Rectal smooth muscle tissue (tissue), 1 donor: ENCODE measurements around the gene PVR.

Experiments used
- H3K27ac ChIP-seq: one replicate; pipeline ENCODE4 v1.7.0; 2013; ENCODE audit warnings: low read depth, low read length, inconsistent platforms
- H3K27me3 ChIP-seq: one replicate; pipeline ENCODE4 v1.7.0; 2013; ENCODE audit warnings: low read length; ENCODE audit not compliant: control insufficient read depth, insufficient read depth
- H3K36me3 ChIP-seq: one replicate; pipeline ENCODE4 v1.7.0; 2013; ENCODE audit warnings: low read length; ENCODE audit not compliant: control insufficient read depth, insufficient read depth
- H3K4me1 ChIP-seq: one replicate; pipeline ENCODE4 v1.7.0; 2013; ENCODE audit warnings: low read length; ENCODE audit not compliant: control insufficient read depth, insufficient read depth
- H3K4me3 ChIP-seq: one replicate; pipeline ENCODE4 v1.7.0; 2013; ENCODE audit warnings: low read length
- H3K9ac ChIP-seq: one replicate; pipeline ENCODE4 v1.7.0; 2013; ENCODE audit warnings: low read length

The PVR gene

GRCh38 chr19:44686896-44687295, 43.2 kb downstream of the PVR start:
- Histone ChIP-seq H3K4me3 (no peak overlapping the region), H3K9ac (no peak overlapping the region), H3K4me1 (no peaks in the 10 kb centered on the region), H3K36me3 (no peaks in the 10 kb centered on the region), H3K27me3 (no peaks in the 10 kb centered on the region), H3K27ac (no peak overlapping the region)

GRCh38 chr19:44687888-44688287, 44.2 kb downstream of the PVR start:
- no peaks in the 10 kb centered on the region for H3K36me3 ChIP-seq
- no peaks in the 10 kb centered on the region for H3K4me1 ChIP-seq
- no peaks in the 10 kb centered on the region for H3K27me3 ChIP-seq
- H3K27ac ChIP-seq = no peak overlapping the region
- H3K4me3 ChIP-seq = no peak overlapping the region
- no peak overlapping the region for H3K9ac ChIP-seq

DNA sequence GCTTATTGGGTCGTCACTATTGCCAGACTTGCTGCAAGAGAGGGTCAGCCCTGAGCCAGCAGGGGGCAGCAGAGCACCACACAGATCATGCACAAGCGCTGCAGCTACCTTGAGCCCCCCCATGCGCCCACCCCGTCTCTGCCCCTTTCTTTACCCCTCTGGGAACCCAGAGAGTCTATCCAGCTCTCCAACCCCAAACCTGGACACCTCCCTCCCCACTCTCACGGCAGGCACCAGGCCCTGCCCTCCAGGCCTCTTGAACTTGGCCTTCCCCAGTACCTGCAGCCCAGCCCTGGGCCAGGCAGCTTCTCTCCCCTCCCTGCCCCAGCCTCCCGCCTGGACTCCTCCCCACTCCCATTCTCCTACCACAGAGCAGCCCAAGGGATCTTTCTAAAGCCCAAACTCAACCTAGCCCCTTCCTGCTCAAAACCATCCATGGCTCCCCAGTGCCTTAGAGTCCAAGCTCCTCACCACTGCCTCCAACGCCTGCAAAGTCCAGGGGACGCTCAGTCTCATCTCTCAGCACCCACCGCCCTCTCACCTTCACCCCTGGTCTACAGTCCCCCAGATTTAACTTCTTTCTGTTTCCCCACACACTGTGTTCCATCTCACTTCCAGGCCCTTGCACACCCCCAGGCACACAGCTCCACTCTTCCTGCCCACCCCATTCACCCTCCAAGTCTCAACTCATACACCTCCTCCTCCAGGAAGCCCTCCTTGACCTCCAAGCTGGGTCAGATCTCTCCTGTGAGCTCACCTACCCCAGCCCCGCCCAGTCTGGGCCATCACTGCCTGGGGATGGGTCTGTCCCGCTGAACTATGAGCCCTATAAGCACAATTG, 45.8 kb downstream of the PVR start:
- no peaks in the 10 kb centered on the region for H3K36me3 ChIP-seq
- H3K27me3 ChIP-seq = no peaks in the 10 kb centered on the region
- no peak overlapping the region for H3K4me3 ChIP-seq
- H3K27ac ChIP-seq = no peak overlapping the region
- no peak overlapping the region for H3K9ac ChIP-seq
- no peaks in the 10 kb centered on the region for H3K4me1 ChIP-seq

DNA sequence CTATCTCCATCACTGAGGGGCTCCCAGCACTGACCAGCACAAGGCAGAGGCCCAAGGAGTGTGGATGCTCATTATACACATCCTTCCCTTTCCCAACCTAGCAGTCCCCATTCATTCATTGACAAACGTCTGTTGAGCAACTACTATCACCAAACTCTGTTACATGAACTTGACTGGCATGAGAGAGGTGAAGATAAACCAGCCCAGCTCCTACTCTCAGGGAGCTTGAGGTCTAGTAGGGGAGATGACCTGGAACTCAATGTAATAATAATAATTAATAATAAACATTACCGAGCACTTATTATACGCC, 46.4 kb downstream of the PVR start:
- H3K36me3 ChIP-seq = no peaks in the 10 kb centered on the region
- H3K27me3 ChIP-seq = no peaks in the 10 kb centered on the region
- H3K4me3 ChIP-seq = no peak overlapping the region
- no peaks in the 10 kb centered on the region for H3K4me1 ChIP-seq
- no peak overlapping the region for H3K27ac ChIP-seq
- no peak overlapping the region for H3K9ac ChIP-seq

DNA sequence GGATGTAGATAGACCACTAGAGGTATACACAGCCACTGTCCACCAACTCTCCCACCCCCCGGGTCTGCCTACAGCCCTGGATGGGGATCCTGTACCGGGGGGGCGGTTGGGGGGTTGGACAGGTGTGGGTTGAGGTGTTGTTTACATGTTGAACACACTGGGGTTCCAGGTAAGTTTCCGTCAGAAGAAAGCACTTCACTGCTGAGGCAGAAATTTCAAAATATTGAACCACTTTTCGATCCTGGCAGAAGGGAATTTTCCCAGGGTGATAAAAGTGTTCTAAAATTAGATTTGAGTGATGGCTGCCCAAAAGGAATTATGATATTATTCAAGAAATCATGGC, 48.6 kb downstream of the PVR start:
- H3K4me3 ChIP-seq = no peak overlapping the region
- H3K27ac ChIP-seq = no peak overlapping the region
- H3K27me3 ChIP-seq = no peaks in the 10 kb centered on the region
- H3K36me3 ChIP-seq = no peaks in the 10 kb centered on the region
- H3K4me1 ChIP-seq = no peaks in the 10 kb centered on the region
- no peak overlapping the region for H3K9ac ChIP-seq

GRCh38 chr19:44694184-44694579, 50.5 kb downstream of the PVR start:
- no peaks in the 10 kb centered on the region for H3K4me1 ChIP-seq

DNA sequence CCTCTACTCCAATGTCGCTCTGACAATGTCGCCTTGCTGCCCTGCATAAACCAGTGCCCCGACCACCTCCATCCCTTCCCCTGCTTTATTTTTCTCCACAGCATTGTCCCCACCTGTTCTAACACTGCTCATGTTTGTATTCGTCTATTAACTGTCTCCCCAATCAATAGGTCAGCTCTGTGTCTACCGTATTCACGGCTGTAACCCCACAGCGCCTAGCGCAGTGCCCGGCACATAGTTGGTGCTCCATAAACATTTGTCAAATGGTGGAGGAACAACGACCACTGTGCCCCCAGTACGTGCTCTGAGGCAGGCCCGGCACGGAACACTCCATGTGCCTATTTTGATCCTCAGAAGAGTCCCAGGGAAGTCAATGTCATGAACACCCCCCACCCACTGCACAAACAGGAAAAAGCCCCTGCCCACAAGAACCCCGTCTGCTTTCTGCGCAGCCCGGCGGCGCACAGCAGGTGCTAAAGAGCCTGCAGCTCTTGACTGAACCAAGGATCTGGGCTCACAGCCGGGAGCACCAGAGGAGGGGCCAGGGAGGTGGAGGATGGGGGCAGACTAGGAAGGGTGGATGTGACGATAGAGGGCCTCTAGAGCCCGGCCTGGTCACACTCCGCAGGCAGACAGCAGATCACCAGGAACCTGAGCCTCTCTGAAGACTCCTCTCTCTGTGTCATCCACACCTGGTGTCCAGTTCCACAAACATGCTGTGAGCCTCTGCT, 53.4 kb downstream of the PVR start:
- Histone ChIP-seq H3K9ac (no peak overlapping the region), H3K36me3 (no peaks in the 10 kb centered on the region), H3K4me1 (no peaks in the 10 kb centered on the region), H3K4me3 (no peak overlapping the region), H3K27ac (no peak overlapping the region), H3K27me3 (no peaks in the 10 kb centered on the region)

More at GRCh38 chr19:44694184-44694579, 50.5 kb downstream of the PVR start:
- no peaks in the 10 kb centered on the region for H3K27me3 ChIP-seq
- no peaks in the 10 kb centered on the region for H3K36me3 ChIP-seq
- no peak overlapping the region for H3K9ac ChIP-seq
- H3K4me3 ChIP-seq = no peak overlapping the region
- no peak overlapping the region for H3K27ac ChIP-seq

DNA sequence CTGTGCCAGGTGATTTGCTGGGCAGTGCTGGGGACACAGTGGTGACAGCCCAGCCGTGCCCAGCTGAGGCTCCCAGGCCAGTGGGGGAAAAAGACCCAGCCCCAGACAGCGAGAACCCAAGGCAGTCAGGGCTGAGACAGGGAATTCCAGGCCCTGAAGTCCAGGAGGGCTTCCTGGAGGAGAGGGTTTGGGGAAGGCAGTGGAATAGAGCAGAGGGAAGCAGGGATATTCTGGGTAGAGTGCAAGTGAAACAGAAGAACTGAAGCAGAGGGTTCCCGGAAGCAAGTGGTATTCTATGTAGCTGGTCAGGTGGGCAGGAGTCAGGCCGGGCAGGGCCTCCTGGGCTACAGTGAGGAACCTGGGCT, 53.9 kb downstream of the PVR start:
- H3K27ac ChIP-seq = no peak overlapping the region
- H3K27me3 ChIP-seq = no peaks in the 10 kb centered on the region
- no peaks in the 10 kb centered on the region for H3K4me1 ChIP-seq
- H3K9ac ChIP-seq = no peak overlapping the region
- H3K4me3 ChIP-seq = no peak overlapping the region
- no peaks in the 10 kb centered on the region for H3K36me3 ChIP-seq

- Histone ChIP-seq H3K36me3 (no peaks in the 10 kb centered on the region), H3K27ac (no peak within 1 kb of the TSS), H3K4me1 (no peaks in the 10 kb centered on the region), H3K9ac (no peak within 1 kb of the TSS), H3K4me3 (no peak within 1 kb of the TSS), H3K27me3 (no peaks in the 10 kb centered on the region)
These were observed 54.9 kb downstream of the PVR start, which contains the start of gene CEACAM16 for GRCh38 chr19:44698492-44699201. Gene CEACAM16 (plus strand): TSS chr19:44699151. CDS start chr19:44701457, 2,306 bp downstream.

GRCh38 chr19:44700547-44700946, 56.8 kb downstream of the PVR start:
- Histone ChIP-seq H3K9ac (no peak overlapping the region), H3K36me3 (no peaks in the 10 kb centered on the region), H3K4me1 (no peaks in the 10 kb centered on the region), H3K4me3 (no peak overlapping the region), H3K27ac (no peak overlapping the region), H3K27me3 (no peaks in the 10 kb centered on the region)

DNA sequence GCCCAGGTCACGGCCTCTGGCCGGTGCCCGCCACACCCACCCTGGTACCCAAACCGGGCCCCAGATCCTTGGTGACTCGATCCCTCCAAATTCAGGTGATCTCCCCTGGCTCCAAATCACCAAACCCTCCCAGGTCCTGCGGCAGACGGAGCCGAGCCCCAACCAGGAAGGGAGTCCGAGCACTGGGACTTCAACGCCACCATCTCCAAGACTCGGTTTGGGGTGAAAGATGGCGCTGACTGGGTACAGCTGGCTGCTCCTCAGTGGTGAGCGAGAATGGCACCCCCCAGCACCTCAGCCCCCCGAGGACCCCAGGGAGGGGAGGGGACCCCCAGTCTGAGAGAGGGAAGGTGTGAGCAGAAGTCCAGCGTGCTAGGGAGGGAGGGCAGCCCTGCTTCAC, 57.5 kb downstream of the PVR start:
- Histone ChIP-seq H3K36me3 (no peaks in the 10 kb centered on the region), H3K4me3 (no peak overlapping the region), H3K27me3 (no peaks in the 10 kb centered on the region), H3K4me1 (no peaks in the 10 kb centered on the region), H3K9ac (no peak overlapping the region), H3K27ac (no peak overlapping the region)

DNA sequence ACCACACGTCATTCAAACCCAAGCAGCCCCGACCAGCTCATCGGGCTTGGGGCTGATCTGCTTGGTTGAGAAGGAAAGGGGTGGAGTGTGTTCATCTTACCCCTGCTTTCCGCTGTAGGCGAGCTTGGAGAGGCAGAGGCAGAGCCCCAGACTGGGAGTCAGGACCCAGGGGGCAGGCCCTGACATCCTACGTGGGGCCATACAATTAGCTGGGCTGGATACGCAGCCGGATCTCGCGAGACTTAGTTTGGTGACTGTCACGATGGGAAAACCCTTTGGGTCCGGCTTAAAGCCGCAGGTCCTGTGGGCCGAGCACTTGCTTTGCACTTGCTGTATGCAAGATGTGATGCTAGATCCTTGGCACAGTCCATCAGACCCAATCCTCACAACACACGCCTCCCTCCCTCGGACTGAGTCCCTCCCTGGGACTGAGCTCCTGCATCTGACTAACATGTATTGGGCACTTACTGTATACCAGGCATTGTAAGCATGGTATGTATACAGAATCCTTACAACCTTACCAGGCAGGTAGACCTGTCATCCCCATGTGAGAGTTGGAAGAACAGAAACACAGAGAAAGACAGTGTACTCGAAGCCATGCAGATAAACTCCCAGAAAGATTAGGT, 59.0 kb downstream of the PVR start:
- Histone ChIP-seq H3K36me3 (no peaks in the 10 kb centered on the region), H3K4me3 (no peak overlapping the region), H3K9ac (no peak overlapping the region), H3K27me3 (no peaks in the 10 kb centered on the region), H3K27ac (no peak overlapping the region), H3K4me1 (no peaks in the 10 kb centered on the region)
